Large intestine (tissue), 3 donors: ENCODE data around the gene PRSS16. TPM values are rescaled to one million over a fixed set of nuclear protein-coding genes. Genes with fewer than 3 reads are reported as not detected.
"Not testable (repeated sequence)": the region's sequence is repeated elsewhere in the genome, so short reads cannot be mapped to it uniquely, and the experiment has no call there.

Experiments used
- DNase-seq, 2 donors: peaks; one replicate each; pipeline versions ENCODE4 v3.0.0 to v3.0.0-alpha.2; 2013
- H3K27ac ChIP-seq: one replicate; pipeline ENCODE4 v1.5.1; 2013; ENCODE audit warnings: low read length
- H3K27me3 ChIP-seq: 2 replicates; pipeline ENCODE4 v1.6.1; 2013; ENCODE audit warnings: low read length; ENCODE audit not compliant: control insufficient read depth, insufficient read depth
- H3K36me3 ChIP-seq: 2 replicates; pipeline ENCODE4 v1.6.1; 2013; ENCODE audit warnings: low read length; ENCODE audit not compliant: control insufficient read depth, insufficient read depth
- H3K4me1 ChIP-seq: one replicate; pipeline ENCODE4 v1.6.1; 2013; ENCODE audit warnings: low read length; ENCODE audit not compliant: control insufficient read depth, insufficient read depth
- H3K4me3 ChIP-seq: one replicate; pipeline ENCODE4 v1.5.1; 2013; ENCODE audit warnings: low read length
- H3K9me3 ChIP-seq: one replicate; pipeline ENCODE4 v1.6.1; 2013; ENCODE audit warnings: mild to moderate bottlenecking, low read depth, low read length, moderate library complexity; ENCODE audit not compliant: control insufficient read depth
- WGBS: methylation state at CpG from one replicate; pipeline ENCODE4 v1.1.5; 2013; ENCODE audit warnings: low lambda C conversion rate; ENCODE audit not compliant: insufficient coverage; 5-methylcytosine and 5-hydroxymethylcytosine counted together
- polyA plus RNA-seq: library from polyadenylated mRNA; unstranded; fragments of 120-200 nt; gene quantifications from one replicate; pipeline ENCODE4 v1.2.1, GENCODE V29; 2013

Gene PRSS16
- polyA plus RNA-seq, 1 donor: 7.9 TPM

DNA sequence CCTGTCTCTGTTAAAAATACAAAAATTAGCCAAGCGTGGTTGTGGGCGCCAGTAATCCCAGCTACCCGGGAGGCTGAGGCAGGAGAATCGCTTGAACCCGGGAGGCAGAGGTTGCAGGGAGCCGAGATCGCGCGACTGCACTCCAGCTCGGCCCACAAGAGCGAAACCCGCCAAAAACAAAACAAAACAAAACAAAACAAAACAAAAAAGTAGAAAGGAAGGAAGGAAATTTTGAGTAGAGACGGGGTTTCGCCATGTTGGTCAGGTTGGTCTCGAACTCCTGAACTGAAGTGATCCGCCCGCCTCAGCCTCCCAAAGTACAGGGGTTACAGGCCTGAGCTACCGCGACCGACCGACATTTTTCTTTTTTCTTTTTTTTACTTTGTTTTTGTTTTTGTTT, 30.6 kb upstream of the PRSS16 start:
- Histone ChIP-seq H3K27ac (no peak overlapping the region), H3K4me3 (no peak overlapping the region), H3K9me3 (peaks cover 8% of the 10 kb centered on the region), H3K36me3 (no peaks in the 10 kb centered on the region), H3K27me3 (peaks cover 49% of the 10 kb centered on the region), H3K4me1 (no peaks in the 10 kb centered on the region)
- DNase-seq: no peak
- WGBS: 92% methylated on average over 10 of the region's 21 CpGs

DNA sequence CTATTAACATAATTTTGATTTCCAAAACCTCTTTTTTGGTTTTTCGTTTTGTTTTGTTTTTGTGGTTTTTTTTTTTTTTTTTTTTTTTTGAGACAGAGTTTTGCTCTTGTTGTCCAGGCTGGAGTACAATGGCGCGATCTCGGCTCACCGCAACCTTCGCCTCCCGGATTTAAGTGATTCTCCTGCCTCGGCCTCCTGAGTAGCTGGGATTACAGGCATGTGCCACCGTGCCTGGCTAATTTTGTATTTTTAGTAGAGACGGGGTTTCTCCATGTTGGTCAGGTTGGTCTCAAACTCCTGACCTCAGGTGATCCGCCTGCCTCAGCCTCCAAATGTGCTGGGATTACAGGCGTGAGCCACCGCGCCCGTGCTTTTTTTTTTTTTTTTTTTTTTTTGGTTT, 24.5 kb upstream of the PRSS16 start:
- DNase-seq, H3K36me3 ChIP-seq, H3K9me3 ChIP-seq, H3K27ac ChIP-seq, H3K4me3 ChIP-seq, H3K4me1 ChIP-seq: not testable (repeated sequence)
- WGBS: 80% methylated on average over 1 of the region's 15 CpGs
- H3K27me3 ChIP-seq: peaks cover 24% of the 10 kb centered on the region

DNA sequence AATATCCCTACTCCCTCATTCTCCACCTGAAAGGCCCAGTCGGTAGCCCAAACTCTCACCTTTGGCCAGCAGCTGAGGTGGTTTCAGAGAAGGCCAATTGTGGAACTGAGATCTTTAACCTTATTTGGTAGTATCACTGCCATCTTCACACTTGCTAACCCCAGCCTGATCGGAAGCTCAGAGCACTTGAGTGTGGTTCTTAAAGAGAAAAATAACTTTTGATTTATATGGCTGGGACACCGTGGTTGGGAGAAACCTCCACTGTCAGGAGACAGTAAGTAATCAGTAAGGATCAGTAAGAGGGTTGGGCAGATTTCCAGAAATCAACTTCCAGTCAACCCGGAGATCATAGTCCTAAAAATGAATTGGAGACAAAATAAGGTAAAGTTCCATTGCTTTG, 22.8 kb upstream of the PRSS16 start:
- DNase-seq: no peak
- Histone ChIP-seq H3K9me3 (no peaks in the 10 kb centered on the region), H3K27me3 (peaks cover 32% of the 10 kb centered on the region), H3K4me3 (no peak overlapping the region), H3K4me1 (no peaks in the 10 kb centered on the region), H3K27ac (no peak overlapping the region), H3K36me3 (no peaks in the 10 kb centered on the region)
- WGBS: no CpG with 5 or more reads among the region's 4 CpGs

DNA sequence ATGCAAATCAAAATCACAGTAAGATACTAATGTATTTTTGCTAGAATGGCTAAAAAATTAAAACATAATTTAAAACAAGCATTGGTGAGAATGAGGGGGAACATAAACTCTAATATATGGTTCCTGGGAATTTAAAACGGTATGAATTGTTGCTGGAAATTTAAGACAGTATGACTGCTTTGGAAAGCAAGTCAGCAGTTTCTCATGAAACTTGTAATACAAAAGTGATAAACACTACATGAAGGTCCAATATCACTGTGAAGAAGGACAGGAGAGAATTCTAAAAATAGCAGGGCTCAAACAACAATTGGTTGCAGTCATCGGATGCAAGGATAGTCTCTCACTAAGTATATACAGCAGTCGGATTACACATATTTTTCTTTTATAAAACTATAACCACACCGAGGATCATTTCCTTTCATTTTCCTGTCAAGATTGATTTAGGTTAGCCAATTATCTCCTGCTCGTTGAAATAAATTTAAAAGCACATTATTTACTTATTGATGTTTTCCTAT, 18.5 kb upstream of the PRSS16 start:
- H3K36me3 ChIP-seq: no peaks in the 10 kb centered on the region
- H3K9me3 ChIP-seq: no peaks in the 10 kb centered on the region
- H3K4me3 ChIP-seq: no peak overlapping the region
- WGBS: 100% methylated on average over 1 of the region's 5 CpGs
- H3K27me3 ChIP-seq: peaks cover 51% of the 10 kb centered on the region
- no peak for DNase-seq
- no peaks in the 10 kb centered on the region for H3K4me1 ChIP-seq
- H3K27ac ChIP-seq: no peak overlapping the region

DNA sequence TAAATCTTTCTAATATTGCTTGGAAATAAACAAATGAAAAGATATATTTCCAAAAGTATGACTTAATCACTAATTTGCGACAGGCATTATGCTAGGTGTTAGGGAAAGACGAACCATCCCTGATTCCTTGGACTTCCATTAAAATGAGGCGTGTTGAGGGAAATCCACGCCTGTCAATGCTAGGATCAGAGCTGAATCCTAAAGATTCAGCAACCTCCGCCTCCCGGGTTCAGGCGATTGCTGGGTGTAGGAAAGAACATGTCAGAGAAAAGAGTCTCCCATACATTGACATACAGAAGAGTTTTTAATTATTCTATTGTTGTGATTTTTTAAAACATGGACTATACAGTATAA, 16.8 kb upstream of the PRSS16 start:
- H3K27ac ChIP-seq: no peak overlapping the region
- no peaks in the 10 kb centered on the region for H3K4me1 ChIP-seq
- H3K9me3 ChIP-seq: no peaks in the 10 kb centered on the region
- DNase-seq: no peak
- WGBS: no CpG with 5 or more reads among the region's 7 CpGs
- H3K27me3 ChIP-seq: peaks cover 59% of the 10 kb centered on the region
- H3K4me3 ChIP-seq: no peak overlapping the region
- no peaks in the 10 kb centered on the region for H3K36me3 ChIP-seq

DNA sequence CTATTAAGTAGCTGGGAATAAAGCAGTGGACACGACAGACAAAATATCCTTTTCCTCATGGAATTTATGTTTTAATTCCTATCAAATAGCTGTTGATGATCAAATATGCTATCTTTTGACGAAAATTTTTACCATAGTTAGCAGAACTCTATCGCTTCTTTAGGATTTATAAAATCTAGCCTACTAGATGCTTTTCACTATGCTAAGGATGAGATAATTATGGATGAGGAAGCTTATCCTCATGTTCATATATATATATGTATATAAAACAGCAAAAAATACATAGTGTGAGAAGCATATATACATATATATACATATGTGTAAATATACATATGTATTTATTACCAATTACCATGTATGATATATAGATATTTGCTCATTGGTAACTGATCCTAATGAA, 12.9 kb upstream of the PRSS16 start:
- WGBS: 100% methylated on average over 2 of the region's 3 CpGs
- no peak for DNase-seq
- no peaks in the 10 kb centered on the region for H3K36me3 ChIP-seq
- H3K27me3 ChIP-seq: peaks cover 75% of the 10 kb centered on the region
- no peak overlapping the region for H3K4me3 ChIP-seq
- no peaks in the 10 kb centered on the region for H3K9me3 ChIP-seq
- H3K4me1 ChIP-seq: no peaks in the 10 kb centered on the region
- no peak overlapping the region for H3K27ac ChIP-seq

DNA sequence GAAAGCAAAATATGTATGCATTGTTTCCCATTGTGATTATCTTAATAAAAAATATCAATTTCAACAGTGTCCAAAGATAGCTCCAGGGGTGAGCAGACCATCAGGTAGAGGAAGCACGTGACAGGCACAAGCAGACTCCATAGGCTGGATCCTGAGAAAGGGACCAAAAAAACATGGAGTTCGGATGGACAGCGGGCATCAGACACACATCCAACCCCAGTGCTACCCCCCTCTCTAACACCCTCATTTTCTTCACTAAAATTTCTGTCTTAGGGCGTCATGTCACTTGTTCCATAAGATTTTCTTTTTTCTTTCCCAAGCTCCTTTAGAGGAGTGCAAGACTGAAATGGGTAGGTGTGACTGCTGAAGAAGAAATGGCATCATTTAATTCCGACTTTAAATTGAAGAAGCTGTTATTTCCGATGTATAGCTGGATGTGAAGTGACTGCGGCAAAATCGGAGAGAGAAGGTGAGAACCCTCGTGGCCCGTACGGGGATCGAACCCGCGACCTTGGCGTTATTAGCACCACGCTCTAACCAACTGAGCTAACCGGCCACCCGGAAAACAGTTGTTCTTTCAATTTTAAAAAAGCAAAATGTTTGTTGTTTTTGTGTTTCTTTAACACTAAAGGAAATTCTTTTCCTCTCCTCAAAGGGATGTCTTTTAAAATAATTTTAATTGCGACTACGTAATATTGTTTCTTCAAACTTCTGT, 10.3 kb upstream of the PRSS16 start:
- 20% methylated on average over 1 of the region's 20 CpGs for WGBS

DNA sequence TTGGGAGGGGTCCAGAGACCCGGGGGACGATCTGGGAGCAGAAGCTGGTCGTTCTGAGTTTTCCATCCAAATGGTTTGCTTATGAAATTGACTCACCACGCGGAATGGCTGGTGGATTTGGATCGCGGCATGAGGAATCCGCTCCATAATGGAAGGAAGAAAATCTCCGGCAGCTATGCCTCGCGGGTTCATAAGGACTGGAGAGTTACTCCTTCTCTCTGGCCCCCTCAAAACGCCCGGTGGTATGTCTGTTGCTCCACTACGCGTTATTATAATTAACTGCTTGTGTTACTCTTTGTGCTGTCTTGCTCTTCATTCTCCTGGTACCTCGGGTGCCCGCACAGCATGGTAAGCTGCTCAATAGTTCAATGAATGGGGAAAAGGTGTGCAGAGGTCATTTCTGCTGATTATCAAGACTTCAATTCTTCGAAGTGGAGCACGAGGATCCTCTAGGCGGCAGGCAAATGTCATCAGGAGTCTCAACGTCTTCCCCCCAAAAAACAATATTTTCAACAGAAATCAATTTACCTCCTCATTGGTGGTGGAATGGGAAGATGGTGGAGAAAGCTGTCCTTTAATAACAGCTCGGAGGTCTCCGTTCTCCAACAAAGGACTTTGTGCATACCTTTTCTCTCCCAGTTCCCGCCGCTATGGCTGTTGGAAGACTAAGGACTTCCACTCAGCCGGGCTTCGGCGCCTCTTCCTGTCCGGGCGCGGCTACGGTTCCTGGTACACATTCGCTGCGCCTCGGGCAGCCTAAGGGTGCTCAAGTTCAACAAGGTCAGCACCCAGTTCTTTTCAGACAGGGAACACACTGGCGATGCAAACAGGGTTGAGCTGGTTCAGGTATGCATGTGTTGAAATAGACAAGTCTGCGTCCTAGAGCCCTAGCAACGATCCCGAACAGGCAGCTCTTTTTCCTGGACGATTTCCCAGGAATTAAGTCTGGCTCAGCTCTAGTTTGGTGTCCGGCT, 9.2 kb upstream of the PRSS16 start:
- H3K4me3 ChIP-seq: no peak overlapping the region
- WGBS: no CpG with 5 or more reads among the region's 41 CpGs
- H3K27me3 ChIP-seq: peaks cover 81% of the 10 kb centered on the region
- no peaks in the 10 kb centered on the region for H3K9me3 ChIP-seq
- no peaks in the 10 kb centered on the region for H3K4me1 ChIP-seq
- no peak overlapping the region for H3K27ac ChIP-seq
- H3K36me3 ChIP-seq: no peaks in the 10 kb centered on the region
- peak in 1 of 2 donors; percentile 25 for DNase-seq

More for the DNA sequence above, 10.3 kb upstream of the PRSS16 start:
- H3K9me3 ChIP-seq: no peaks in the 10 kb centered on the region
- H3K27ac ChIP-seq: no peak overlapping the region
- no peak overlapping the region for H3K4me3 ChIP-seq
- H3K4me1 ChIP-seq: no peaks in the 10 kb centered on the region
- DNase-seq: no peak
- H3K36me3 ChIP-seq: no peaks in the 10 kb centered on the region
- peaks cover 71% of the 10 kb centered on the region for H3K27me3 ChIP-seq

DNA sequence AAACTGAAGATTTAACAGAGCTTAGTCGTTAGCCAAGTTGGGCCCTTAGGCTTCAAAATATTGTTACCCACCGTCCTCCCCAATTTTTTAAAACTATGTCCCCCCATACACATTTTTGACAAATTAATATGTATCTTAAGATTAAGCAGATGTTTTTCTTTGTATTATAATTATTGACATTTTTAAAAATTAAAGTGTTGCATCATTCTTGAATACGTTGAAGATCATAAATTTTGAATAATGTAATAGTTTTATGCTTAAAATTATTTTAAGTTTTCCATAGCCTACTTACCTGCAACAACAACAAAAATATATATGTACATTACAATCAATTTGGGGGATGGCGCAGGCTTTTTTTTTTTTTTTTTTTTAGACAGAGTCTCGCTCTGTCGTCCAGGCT, 8.2 kb upstream of the PRSS16 start:
- H3K27ac ChIP-seq: no peak overlapping the region
- H3K27me3 ChIP-seq: peaks cover 80% of the 10 kb centered on the region
- H3K9me3 ChIP-seq: no peaks in the 10 kb centered on the region
- H3K36me3 ChIP-seq: no peaks in the 10 kb centered on the region
- H3K4me1 ChIP-seq: no peaks in the 10 kb centered on the region
- WGBS: 81% methylated on average over 2 of the region's 6 CpGs
- DNase-seq: no peak
- H3K4me3 ChIP-seq: no peak overlapping the region

DNA sequence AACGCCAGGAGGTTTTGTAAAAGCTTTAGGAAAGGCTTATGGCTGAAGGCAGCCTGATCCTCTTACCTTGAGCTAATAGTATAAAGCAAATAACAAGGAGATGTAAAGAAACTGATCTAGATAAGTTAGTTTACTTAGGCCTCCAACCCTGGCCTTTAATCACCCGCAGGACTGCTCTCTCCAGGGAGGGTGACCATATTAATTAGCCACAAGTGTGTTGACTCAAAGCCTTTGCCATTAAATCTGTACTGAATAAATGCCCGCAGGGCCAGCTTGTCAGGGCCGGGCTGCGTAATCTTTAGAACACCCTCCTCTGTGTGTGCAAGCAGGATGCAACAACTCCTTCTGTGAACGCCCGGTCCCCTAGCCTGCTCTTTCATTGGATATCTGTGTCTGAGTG, 6.1 kb upstream of the PRSS16 start:
- no peak overlapping the region for H3K4me3 ChIP-seq
- H3K36me3 ChIP-seq: no peaks in the 10 kb centered on the region
- no peaks in the 10 kb centered on the region for H3K9me3 ChIP-seq
- no peaks in the 10 kb centered on the region for H3K4me1 ChIP-seq
- whole genome bisulfite sequencing: 60% methylated on average over 1 of the region's 7 CpGs
- H3K27ac ChIP-seq: no peak overlapping the region
- H3K27me3 ChIP-seq: peaks cover 70% of the 10 kb centered on the region
- no peak for DNase-seq
